HEK293 (cell line): ENCODE results near the gene ENO2.
A peak's percentile ranks its signal among the peaks of the same experiment; 100 is the strongest.

Experiments used
- CTCF ChIA-PET: fragments of 350-600 bp; formaldehyde crosslinking; extraction: SDS; loops from one replicate; lab custom pipeline; 2021; ENCODE audit warnings: antibody characterized with exemption; lab: Yijun Ruan, JAX
- POLR2A ChIA-PET: fragments of 300-600 bp; formaldehyde crosslinking; extraction: SDS; loops from one replicate; lab custom pipeline; 2020; ENCODE audit warnings: antibody characterized with exemption, inconsistent platforms; lab: Yijun Ruan, JAX
- H3K27ac ChIP-seq: fragments of 200-500 bp; sonication (Bioruptor generic); 2 replicates; pipeline ENCODE4 v1.5.1; 2014; ENCODE audit warnings: low read depth, low read length, control low read depth, inconsistent platforms; ENCODE audit errors: extremely low read depth
- H3K36me3 ChIP-seq, 2 experiments: fragments of 200-500 bp in 1 of 2; sonication (Bioruptor generic) in 1 of 2; 1 replicate in 1 of 2; 2 replicates in 1 of 2; pipeline ENCODE4 v1.5.1; 2014 to 2017; ENCODE audit warnings: inconsistent platforms in 2 of 2, low read length in 2 of 2; ENCODE audit not compliant: control insufficient read depth in 2 of 2, insufficient read depth in 1 of 2
- H3K4me1 ChIP-seq: fragments of 200-500 bp; sonication (Bioruptor generic); 2 replicates; pipeline ENCODE4 v1.5.1; 2014; ENCODE audit warnings: mild to moderate bottlenecking, low read length, inconsistent platforms; ENCODE audit not compliant: control insufficient read depth, insufficient read depth
- H3K4me3 ChIP-seq: 2 replicates; pipeline ENCODE4 v1.5.1; 2011; ENCODE audit warnings: low read depth, mild to moderate bottlenecking, control low read depth, low read length, moderate library complexity
- H3K9me3 ChIP-seq: fragments of 200-500 bp; sonication (Bioruptor generic); 2 replicates; pipeline ENCODE4 v1.5.1; 2014; ENCODE audit warnings: low read depth, low read length, inconsistent platforms; ENCODE audit not compliant: control insufficient read depth, insufficient read depth
- CTCF ChIP-seq: fragments of 450-650 bp; formaldehyde crosslinking; IDR thresholded peaks from 2 replicates; pipeline ENCODE4 v1.5.1; 2016; ENCODE audit warnings: missing biosample characterization, missing genetic modification characterization
- SCRT1 ChIP-seq: fragments of 450-650 bp; formaldehyde crosslinking; IDR thresholded peaks from 2 replicates; pipeline ENCODE4 v1.5.1; 2016; ENCODE audit warnings: missing biosample characterization, missing genetic modification characterization, borderline replicate concordance
- TRIM28 ChIP-seq: IDR thresholded peaks from 2 replicates; pipeline ENCODE4 v1.6.1; 2011; ENCODE audit warnings: low read length, control low read depth, borderline replicate concordance
- ZBTB11 ChIP-seq: fragments of 450-650 bp; formaldehyde crosslinking; conservative IDR thresholded peaks from 2 replicates; pipeline ENCODE4 v1.5.1; 2016; ENCODE audit warnings: low read depth, missing biosample characterization, missing genetic modification characterization
- ZBTB21 ChIP-seq: fragments of 450-650 bp; formaldehyde crosslinking; IDR thresholded peaks from 2 replicates; pipeline ENCODE4 v1.5.1; 2017; ENCODE audit warnings: missing biosample characterization, missing genetic modification characterization
- ZBTB8A ChIP-seq: fragments of 450-650 bp; formaldehyde crosslinking; IDR thresholded peaks from 2 replicates; pipeline ENCODE4 v1.5.1; 2016; ENCODE audit warnings: missing biosample characterization, missing genetic modification characterization
- ZNF302 ChIP-seq: fragments of 450-650 bp; formaldehyde crosslinking; IDR thresholded peaks from 2 replicates; pipeline ENCODE4 v1.5.1; 2016; ENCODE audit warnings: missing biosample characterization, missing genetic modification characterization, low read depth
- ZNF48 ChIP-seq: fragments of 450-650 bp; formaldehyde crosslinking; IDR thresholded peaks from 2 replicates; pipeline ENCODE4 v1.5.1; 2016; ENCODE audit warnings: missing biosample characterization, missing genetic modification characterization
- ZNF529 ChIP-seq: fragments of 450-650 bp; formaldehyde crosslinking; IDR thresholded peaks from 2 replicates; pipeline ENCODE4 v1.5.1; 2017; ENCODE audit warnings: missing genetic modification characterization, missing biosample characterization; ENCODE audit not compliant: insufficient replicate concordance
- ZNF585B ChIP-seq: fragments of 450-650 bp; formaldehyde crosslinking; IDR thresholded peaks from 2 replicates; pipeline ENCODE4 v1.5.1; 2016; ENCODE audit warnings: missing biosample characterization, missing genetic modification characterization
- ZNF629 ChIP-seq: fragments of 450-650 bp; formaldehyde crosslinking; IDR thresholded peaks from 2 replicates; pipeline ENCODE4 v1.5.1; 2017; ENCODE audit warnings: missing biosample characterization, missing genetic modification characterization
- TF ChIP-seq, protein P1 (sequence below): fragments of 450-650 bp; formaldehyde crosslinking; IDR thresholded peaks from 2 replicates; pipeline ENCODE4 v1.5.1; 2017; ENCODE audit warnings: missing biosample characterization, missing genetic modification characterization

ENO2 gene

GRCh38 chr12:6953442-6954315 lies 39.3 kb downstream of the ENO2 start:
- no peak for TF ChIP-seq ZNF529 (tag by site-specific recombination)
- TF ChIP-seq, protein P1, sequence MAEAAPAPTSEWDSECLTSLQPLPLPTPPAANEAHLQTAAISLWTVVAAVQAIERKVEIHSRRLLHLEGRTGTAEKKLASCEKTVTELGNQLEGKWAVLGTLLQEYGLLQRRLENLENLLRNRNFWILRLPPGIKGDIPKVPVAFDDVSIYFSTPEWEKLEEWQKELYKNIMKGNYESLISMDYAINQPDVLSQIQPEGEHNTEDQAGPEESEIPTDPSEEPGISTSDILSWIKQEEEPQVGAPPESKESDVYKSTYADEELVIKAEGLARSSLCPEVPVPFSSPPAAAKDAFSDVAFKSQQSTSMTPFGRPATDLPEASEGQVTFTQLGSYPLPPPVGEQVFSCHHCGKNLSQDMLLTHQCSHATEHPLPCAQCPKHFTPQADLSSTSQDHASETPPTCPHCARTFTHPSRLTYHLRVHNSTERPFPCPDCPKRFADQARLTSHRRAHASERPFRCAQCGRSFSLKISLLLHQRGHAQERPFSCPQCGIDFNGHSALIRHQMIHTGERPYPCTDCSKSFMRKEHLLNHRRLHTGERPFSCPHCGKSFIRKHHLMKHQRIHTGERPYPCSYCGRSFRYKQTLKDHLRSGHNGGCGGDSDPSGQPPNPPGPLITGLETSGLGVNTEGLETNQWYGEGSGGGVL (tag by site-specific recombination), result peak; percentile 53
- 0 out of 2 replicates have a peak, but pooled peaks have one; percentile 55 for TF ChIP-seq ZBTB21 (tag by site-specific recombination)
- TF ChIP-seq ZBTB11 (tag by site-specific recombination), result no peak
- peak; percentile 29; the same call in 1 of the 2 replicates for TF ChIP-seq ZNF629
- no peak for TF ChIP-seq CTCF (tag by site-specific recombination)
- TF ChIP-seq SCRT1 (tag by site-specific recombination), result no peak
- no peak for TF ChIP-seq ZNF302
- peak; percentile 69 for TF ChIP-seq ZBTB8A (tag by site-specific recombination)
- Histone ChIP-seq H3K4me1 (no peaks in the 10 kb centered on the region), H3K36me3 (no peaks in the 10 kb centered on the region), H3K9me3 (no peaks in the 10 kb centered on the region), H3K27ac (no peak overlapping the region), H3K4me3 (no peak overlapping the region)
- ChIA-PET POLR2A (interaction anchor here (1.3 kb wide), 1 partner anchor 9 kb away, joined by 4 read pairs; the partner anchor contains the start of gene C12orf57), CTCF (interaction anchor here (0.6 to 1.7 kb wide), 5 partner anchors 8 to 29 kb away, joined by 5 to 8 read pairs (median 5); no protein-coding TSS in a partner anchor)

GRCh38 chr12:6954316-6955107 lies 40.1 kb downstream of the ENO2 start:
- Histone ChIP-seq H3K9me3 (no peaks in the 10 kb centered on the region), H3K4me3 (no peak overlapping the region), H3K27ac (no peak overlapping the region), H3K36me3 (no peaks in the 10 kb centered on the region), H3K4me1 (no peaks in the 10 kb centered on the region)
- CTCF ChIA-PET, result interaction anchor here (0.6 to 1.5 kb wide), 3 partner anchors 10 to 159 kb away, joined by 3 to 8 read pairs (median 5); no protein-coding TSS in a partner anchor
- POLR2A ChIA-PET, result interaction anchor here (1.3 kb wide), 1 partner anchor 10 kb away, joined by 4 read pairs; the partner anchor contains the start of gene C12orf57
- TF ChIP-seq ZNF585B (tag by site-specific recombination) (no peak), TRIM28 (no peak), ZNF48 (tag by site-specific recombination) (no peak)
